Left ventricle myocardium inferior (tissue), 1 donor: ENCODE results near the gene SSR3. TPM values are rescaled to one million over a fixed set of nuclear protein-coding genes. Genes with fewer than 3 reads are reported as not detected.

Experiments
- DNase-seq: peaks from one replicate; pipeline ENCODE4 v3.0.0-alpha.2; 2020
- H3K27ac ChIP-seq: fragments of 200-600 bp; replicated peaks from 2 replicates; pipeline ENCODE4 v1.8.0; 2021
- H3K27me3 ChIP-seq: fragments of 200-600 bp; 2 replicates; pipeline ENCODE4 v1.8.0; 2021; ENCODE audit warnings: low read depth
- H3K36me3 ChIP-seq: fragments of 200-600 bp; 2 replicates; pipeline ENCODE4 v1.8.0; 2021
- H3K4me1 ChIP-seq: fragments of 200-600 bp; 2 replicates; pipeline ENCODE4 v1.8.0; 2021
- H3K4me3 ChIP-seq: fragments of 200-600 bp; 2 replicates; pipeline ENCODE4 v1.8.0; 2021; ENCODE audit warnings: mild to moderate bottlenecking, moderate library complexity
- H3K9me3 ChIP-seq: fragments of 200-600 bp; replicated peaks from 2 replicates; pipeline ENCODE4 v1.8.0; 2021
- CTCF ChIP-seq: fragments of 200-600 bp; IDR thresholded peaks from 2 replicates; pipeline ENCODE4 v1.8.0; 2021; ENCODE audit warnings: antibody characterized with exemption, mild to moderate bottlenecking, borderline replicate concordance
- intact Hi-C: fragments of 100-400 bp; cut with micrococcal nuclease; formaldehyde crosslinking; loops from one replicate; pipeline ENCODE4 v1.11.0; 2022
- total RNA-seq: library from RNA; stranded (reverse); fragmentation: NEBNext Ultra II Directional; extraction: Animal tissue kit (Norgen Biotek cat#: 25700); gene quantifications from one replicate; pipeline ENCODE4 v1.2.1, GENCODE V29; 2021
- donor health status: DM: no; HTN: yes; CAD: no; lungs with severe emphysema.

The SSR3 gene
- total RNA-seq, 1 donor from 2014 or later: 208 TPM

GRCh38 chr3:156558389-156558788 lies 3.5 kb upstream of the SSR3 start:
- no peaks in the 10 kb centered on the region for H3K9me3 ChIP-seq
- H3K27ac ChIP-seq: peak overlapping the region; percentile 70
- intact Hi-C loops: loop anchor here (10.0 kb wide), 1 partner anchor 116 kb away; the partner anchor contains the start of gene TIPARP
- no peak for TF ChIP-seq CTCF
- H3K4me3 ChIP-seq: no peak overlapping the region
- H3K27me3 ChIP-seq: no peaks in the 10 kb centered on the region
- H3K36me3 ChIP-seq: no peaks in the 10 kb centered on the region
- DNase-seq: no peak
- peaks cover 35% of the 10 kb centered on the region for H3K4me1 ChIP-seq

- Histone ChIP-seq H3K36me3 (peaks cover 30% of the 10 kb centered on the region), H3K9me3 (no peaks in the 10 kb centered on the region), H3K27ac (peak overlapping the region; percentile 96), H3K4me3 (peak overlapping the region; percentile 90), H3K4me1 (peaks cover 69% of the 10 kb centered on the region), H3K27me3 (no peaks in the 10 kb centered on the region)
- DNase-seq: no peak
- TF ChIP-seq CTCF: no peak
- intact Hi-C loops: loop anchor here (10.0 kb wide), 1 partner anchor 120 kb away; the partner anchor contains the start of gene TIPARP
Observed at GRCh38 chr3:156554515-156554841, 439 bp downstream of the SSR3 start.

GRCh38 chr3:156553705-156554356 lies 1.1 kb downstream of the SSR3 start:
- Histone ChIP-seq H3K4me1 (peaks cover 72% of the 10 kb centered on the region), H3K27me3 (no peaks in the 10 kb centered on the region), H3K9me3 (no peaks in the 10 kb centered on the region)

GRCh38 chr3:156552973-156553372 lies 1.9 kb downstream of the SSR3 start:
- Histone ChIP-seq H3K9me3 (no peaks in the 10 kb centered on the region), H3K36me3 (peaks cover 45% of the 10 kb centered on the region), H3K27me3 (no peaks in the 10 kb centered on the region), H3K4me1 (peaks cover 77% of the 10 kb centered on the region), H3K27ac (peak overlapping the region; percentile 96), H3K4me3 (peak overlapping the region; percentile 90)
- DNase-seq: no peak
- no peak for TF ChIP-seq CTCF
- intact Hi-C loops: loop anchor here (10.0 kb wide), 1 partner anchor 122 kb away; the partner anchor contains the start of gene TIPARP

More at GRCh38 chr3:156553705-156554356, 1.1 kb downstream of the SSR3 start:
- Histone ChIP-seq H3K27ac (peak overlapping the region; percentile 96), H3K36me3 (peaks cover 36% of the 10 kb centered on the region), H3K4me3 (peak overlapping the region; percentile 90)
- no peak for DNase-seq
- intact Hi-C loops: loop anchor here (10.0 kb wide), 1 partner anchor 121 kb away; the partner anchor contains the start of gene TIPARP
- TF ChIP-seq CTCF: no peak

GRCh38 chr3:156551746-156552145 lies 3.2 kb downstream of the SSR3 start:
- peaks cover 50% of the 10 kb centered on the region for H3K36me3 ChIP-seq
- H3K9me3 ChIP-seq: no peaks in the 10 kb centered on the region
- peaks cover 87% of the 10 kb centered on the region for H3K4me1 ChIP-seq
- H3K27me3 ChIP-seq: no peaks in the 10 kb centered on the region
- TF ChIP-seq CTCF: no peak
- H3K27ac ChIP-seq: peak overlapping the region; percentile 96
- intact Hi-C loops: loop anchor here (10.0 kb wide), 1 partner anchor 123 kb away; the partner anchor contains the start of gene TIPARP
- peak overlapping the region; percentile 90 for H3K4me3 ChIP-seq
- DNase-seq: no peak
